Kidney (tissue), 14 donors: ENCODE data around the gene CIAO2B. TPM values are rescaled to one million over a fixed set of nuclear protein-coding genes. Genes with fewer than 3 reads are reported as not detected.
"Not testable (repeated sequence)": the region's sequence is repeated elsewhere in the genome, so short reads cannot be mapped to it uniquely, and the experiment has no call there.

Source experiments
- DNase-seq, 5 donors: peaks; one replicate each; pipeline ENCODE4 v3.0.0-alpha.2; 2013 to 2020
- FAIRE-seq: peaks from 2 replicates; lab custom pipeline; 2012; peaks lifted over from hg19 to GRCh38; lab: Jason Lieb, UNC
- H3K27ac ChIP-seq, 2 donors: one replicate each; pipeline ENCODE4 v1.7.0; 2013; ENCODE audit warnings: low read depth in 2 of 2, low read length in 2 of 2, inconsistent platforms in 1 of 2
- H3K27me3 ChIP-seq: one replicate; pipeline ENCODE4 v1.7.1; 2013; ENCODE audit warnings: low read length, inconsistent platforms; ENCODE audit not compliant: control insufficient read depth, insufficient read depth
- H3K36me3 ChIP-seq, 3 donors: one replicate each; pipeline versions ENCODE4 v1.7.0 to v1.7.1; 2013; ENCODE audit warnings: low read length in 3 of 3, control low read depth in 1 of 3, inconsistent platforms in 1 of 3; ENCODE audit not compliant: insufficient read depth in 3 of 3, control insufficient read depth in 2 of 3
- H3K4me1 ChIP-seq, 3 donors: one replicate each; pipeline versions ENCODE4 v1.7.0 to v1.7.1; 2013; ENCODE audit warnings: low read length in 3 of 3, inconsistent platforms in 1 of 3, low read depth in 1 of 3; ENCODE audit not compliant: control insufficient read depth in 2 of 3, insufficient read depth in 2 of 3
- H3K4me3 ChIP-seq, 3 donors: one replicate each; pipeline versions ENCODE4 v1.7.0 to v1.8.1; 2013; ENCODE audit warnings: low read length in 3 of 3, control low read depth in 1 of 3, inconsistent platforms in 1 of 3
- H3K9ac ChIP-seq, 3 donors: one replicate each; pipeline versions ENCODE4 v1.7.0 to v1.7.1; 2013; ENCODE audit warnings: low read length in 3 of 3, control low read depth in 1 of 3, inconsistent platforms in 1 of 3
- H3K9me3 ChIP-seq, 3 donors: one replicate each; pipeline versions ENCODE4 v1.7.0 to v1.7.1; 2013; ENCODE audit warnings: low read length in 3 of 3, control low read depth in 1 of 3, inconsistent platforms in 1 of 3; ENCODE audit not compliant: control insufficient read depth in 2 of 3, insufficient read depth in 1 of 3
- intact Hi-C: fragments of 100-400 bp; cut with DNase I; formaldehyde crosslinking; loops from one replicate; pipeline ENCODE4 v1.11.1; 2022
- polyA plus RNA-seq: library from polyadenylated mRNA; stranded (reverse); fragments of 350-450 nt; fragmentation: Illumina TruSeq; extraction: RNeasy Lipid Tissue Mini Kit (QIAGEN cat#74804); gene quantifications from one replicate; pipeline ENCODE4 v1.2.3, GENCODE V29; 2014; ENCODE audit warnings: low read depth, low replicate concordance; ENCODE audit not compliant: insufficient read depth
- total RNA-seq: library from RNA; stranded (reverse); fragmentation: NEBNext Ultra II Directional; extraction: Animal tissue kit (Norgen Biotek cat#: 25700); gene quantifications from one replicate; pipeline ENCODE4 v1.2.1, GENCODE V29; 2021
- TF ChIP-seq, protein P1 (sequence below): IDR thresholded peaks from 3 replicates; pipeline ENCODE4 v1.5.1; 2012; ENCODE audit warnings: mild to moderate bottlenecking, moderate library complexity, borderline replicate concordance; ENCODE audit not compliant: insufficient read depth; ENCODE audit errors: extremely low read depth
- donor health status: control.
- donor health status: control.
- donor health status: control.
- donor health status: control.
- donor health status: control.
- donor health status: DM: yes; HTN: yes; CAD: no.
- donor health status: Normal renal cell carcinoma (clear cell type).

The CIAO2B gene
- total and polyA plus RNA-seq, 2 donors from 2014 or later = 71.2 to 284 TPM

DNA sequence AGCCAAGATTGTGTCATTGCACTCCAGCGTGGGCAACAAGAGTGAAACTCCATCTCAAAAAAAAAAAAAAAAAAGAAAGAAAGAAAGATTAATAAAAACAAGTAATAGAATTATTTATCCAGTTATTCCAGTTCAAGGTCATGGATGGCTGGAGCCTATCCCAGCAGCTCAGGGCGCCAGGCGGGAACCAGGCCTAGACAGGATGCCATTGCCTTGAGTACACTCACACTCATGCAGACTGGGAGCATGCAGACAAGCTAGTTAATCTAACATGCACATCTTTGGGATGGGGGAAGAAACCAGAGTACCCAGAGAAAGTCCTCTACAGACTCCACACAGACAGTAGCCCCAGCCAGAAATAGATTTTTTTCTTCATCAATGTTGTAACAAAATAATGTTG is 36.0 kb downstream of the CIAO2B start:
- Histone ChIP-seq H3K27me3 (no peaks in the 10 kb centered on the region), H3K4me3 (no peak overlapping the region), H3K4me1 (peaks cover 0 to 36% (median 23%) of the 10 kb centered on the region in 3 donors), H3K9ac (no peak overlapping the region), H3K27ac (no peak overlapping the region), H3K36me3 (no peaks in the 10 kb centered on the region), H3K9me3 (no peaks in the 10 kb centered on the region)
- DNase-seq (peak in 1 of 5 donors; percentile 76), FAIRE-seq (no peak)
- intact Hi-C loops = no loop called here
- TF ChIP-seq, protein P1, sequence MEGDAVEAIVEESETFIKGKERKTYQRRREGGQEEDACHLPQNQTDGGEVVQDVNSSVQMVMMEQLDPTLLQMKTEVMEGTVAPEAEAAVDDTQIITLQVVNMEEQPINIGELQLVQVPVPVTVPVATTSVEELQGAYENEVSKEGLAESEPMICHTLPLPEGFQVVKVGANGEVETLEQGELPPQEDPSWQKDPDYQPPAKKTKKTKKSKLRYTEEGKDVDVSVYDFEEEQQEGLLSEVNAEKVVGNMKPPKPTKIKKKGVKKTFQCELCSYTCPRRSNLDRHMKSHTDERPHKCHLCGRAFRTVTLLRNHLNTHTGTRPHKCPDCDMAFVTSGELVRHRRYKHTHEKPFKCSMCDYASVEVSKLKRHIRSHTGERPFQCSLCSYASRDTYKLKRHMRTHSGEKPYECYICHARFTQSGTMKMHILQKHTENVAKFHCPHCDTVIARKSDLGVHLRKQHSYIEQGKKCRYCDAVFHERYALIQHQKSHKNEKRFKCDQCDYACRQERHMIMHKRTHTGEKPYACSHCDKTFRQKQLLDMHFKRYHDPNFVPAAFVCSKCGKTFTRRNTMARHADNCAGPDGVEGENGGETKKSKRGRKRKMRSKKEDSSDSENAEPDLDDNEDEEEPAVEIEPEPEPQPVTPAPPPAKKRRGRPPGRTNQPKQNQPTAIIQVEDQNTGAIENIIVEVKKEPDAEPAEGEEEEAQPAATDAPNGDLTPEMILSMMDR = no peak

DNA sequence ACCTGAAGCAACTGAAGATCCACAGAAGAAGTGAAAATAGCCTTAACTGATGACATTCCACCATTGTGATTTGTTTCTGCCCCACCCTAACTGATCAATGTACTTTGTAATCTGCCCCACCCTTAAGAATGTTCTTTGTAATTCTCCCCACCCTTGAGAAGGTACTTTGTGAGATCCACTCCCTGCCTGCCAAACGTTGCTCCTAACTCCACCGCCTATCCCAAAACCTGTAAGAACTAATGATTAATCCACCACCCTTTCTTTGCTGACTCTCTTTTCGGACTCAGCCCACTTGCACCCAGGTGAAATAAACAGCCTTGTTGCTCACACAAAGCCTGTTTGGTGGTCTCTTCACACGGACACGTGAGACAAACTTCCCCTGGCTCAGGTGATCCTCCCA is 37.5 kb downstream of the CIAO2B start:
- H3K27me3 ChIP-seq, H3K4me3 ChIP-seq, H3K27ac ChIP-seq, FAIRE-seq, H3K9ac ChIP-seq, H3K36me3 ChIP-seq, H3K9me3 ChIP-seq, intact Hi-C loops: not testable (repeated sequence)
- peak in 1 of 5 donors; percentile 10 for DNase-seq
- peaks cover 0 to 33% (median 23%) of the 10 kb centered on the region in 3 donors for H3K4me1 ChIP-seq

DNA sequence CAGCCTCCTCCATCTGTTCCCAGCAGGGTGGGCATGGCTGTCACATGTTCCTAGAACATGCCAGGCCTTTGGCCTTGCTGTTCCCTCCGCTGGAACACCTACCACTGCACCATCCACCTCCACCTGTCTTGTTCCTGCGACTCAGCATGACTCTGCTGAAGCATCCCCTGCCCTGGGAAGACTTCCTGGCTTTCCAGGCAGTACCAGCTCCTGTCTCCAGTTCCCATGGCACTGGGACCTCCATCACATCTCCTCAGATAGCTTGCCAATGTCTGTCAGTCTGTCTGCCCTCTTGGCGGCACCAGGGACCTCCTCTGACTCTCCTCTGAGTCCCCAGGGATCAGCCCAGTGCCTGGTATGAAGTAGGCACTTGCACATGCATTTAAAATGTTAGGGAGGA is 38.2 kb downstream of the CIAO2B start:
- Histone ChIP-seq H3K4me1 (peaks cover 0 to 27% (median 20%) of the 10 kb centered on the region in 3 donors), H3K27me3 (no peaks in the 10 kb centered on the region), H3K9me3 (no peaks in the 10 kb centered on the region), H3K36me3 (no peaks in the 10 kb centered on the region), H3K27ac (no peak overlapping the region), H3K9ac (no peak overlapping the region), H3K4me3 (no peak overlapping the region)
- DNase-seq = peak in 1 of 5 donors; percentile 58
- TF ChIP-seq, protein P1 = no peak
- intact Hi-C loops = no loop called here
- no peak for FAIRE-seq

DNA sequence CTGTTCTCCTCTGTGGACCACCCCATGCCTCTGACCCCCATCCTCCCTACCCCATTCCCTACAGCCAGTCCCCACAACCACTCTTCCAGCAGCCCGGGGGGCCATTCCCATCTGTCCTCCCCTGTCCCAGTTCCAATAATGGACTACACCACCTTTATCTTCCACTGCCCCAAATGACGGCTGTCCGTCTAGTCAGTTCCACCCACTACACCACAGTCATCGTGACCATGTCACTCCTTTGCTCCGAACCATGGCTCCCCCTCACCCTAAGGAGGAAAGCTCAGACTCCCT is 38.6 kb downstream of the CIAO2B start:
- Histone ChIP-seq H3K4me1 (peaks cover 0 to 24% (median 20%) of the 10 kb centered on the region in 3 donors), H3K27ac (no peak overlapping the region), H3K9ac (no peak overlapping the region), H3K27me3 (no peaks in the 10 kb centered on the region), H3K9me3 (no peaks in the 10 kb centered on the region), H3K36me3 (no peaks in the 10 kb centered on the region), H3K4me3 (no peak overlapping the region)
- TF ChIP-seq, protein P1 = no peak
- DNase-seq = peak in 1 of 5 donors; percentile 54
- FAIRE-seq = no peak
- intact Hi-C loops = no loop called here
